ENCODE data around the gene EDN3.

The EDN3 gene

DNA sequence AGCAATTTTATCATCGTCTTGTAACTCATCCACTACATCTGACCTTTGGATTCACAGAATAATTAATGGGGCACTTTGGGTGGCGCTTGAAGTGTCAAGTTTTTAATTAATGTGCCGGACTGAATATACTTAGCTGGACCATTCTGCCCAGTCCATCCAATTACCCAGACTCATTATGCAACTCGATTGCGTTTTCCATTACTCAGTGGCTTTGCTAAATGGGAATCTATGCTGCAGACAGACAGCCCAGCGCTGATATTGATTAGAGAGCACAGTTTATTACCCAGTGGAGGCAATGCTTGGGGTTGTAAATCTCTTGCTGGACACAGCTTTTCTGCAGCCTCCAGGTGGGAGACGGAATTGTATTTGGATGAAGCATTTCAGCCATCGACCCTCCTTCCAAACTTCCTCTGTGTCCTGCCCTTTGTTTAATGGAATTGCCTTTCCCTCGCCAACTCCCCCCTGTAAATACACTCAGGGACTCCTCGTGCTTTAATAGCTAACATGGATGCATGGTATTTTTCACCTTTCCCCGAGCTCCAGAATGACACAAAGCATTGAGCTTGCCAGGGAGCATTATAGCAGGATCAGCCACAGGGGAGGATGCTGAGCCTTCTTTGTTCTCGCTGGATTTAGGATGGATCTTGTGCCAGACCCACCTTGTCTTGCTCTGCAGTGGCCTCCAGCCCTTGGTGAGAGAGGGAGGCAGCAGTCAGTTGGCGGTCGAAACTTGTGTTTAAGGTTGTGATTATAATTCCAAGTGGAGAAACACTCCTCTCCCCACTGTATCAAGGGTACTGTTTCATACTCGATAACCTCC, 59.7 kb downstream of the EDN3 start:
- no peak overlapping the region for H3K27ac ChIP-seq
- TF ChIP-seq, protein P1, sequence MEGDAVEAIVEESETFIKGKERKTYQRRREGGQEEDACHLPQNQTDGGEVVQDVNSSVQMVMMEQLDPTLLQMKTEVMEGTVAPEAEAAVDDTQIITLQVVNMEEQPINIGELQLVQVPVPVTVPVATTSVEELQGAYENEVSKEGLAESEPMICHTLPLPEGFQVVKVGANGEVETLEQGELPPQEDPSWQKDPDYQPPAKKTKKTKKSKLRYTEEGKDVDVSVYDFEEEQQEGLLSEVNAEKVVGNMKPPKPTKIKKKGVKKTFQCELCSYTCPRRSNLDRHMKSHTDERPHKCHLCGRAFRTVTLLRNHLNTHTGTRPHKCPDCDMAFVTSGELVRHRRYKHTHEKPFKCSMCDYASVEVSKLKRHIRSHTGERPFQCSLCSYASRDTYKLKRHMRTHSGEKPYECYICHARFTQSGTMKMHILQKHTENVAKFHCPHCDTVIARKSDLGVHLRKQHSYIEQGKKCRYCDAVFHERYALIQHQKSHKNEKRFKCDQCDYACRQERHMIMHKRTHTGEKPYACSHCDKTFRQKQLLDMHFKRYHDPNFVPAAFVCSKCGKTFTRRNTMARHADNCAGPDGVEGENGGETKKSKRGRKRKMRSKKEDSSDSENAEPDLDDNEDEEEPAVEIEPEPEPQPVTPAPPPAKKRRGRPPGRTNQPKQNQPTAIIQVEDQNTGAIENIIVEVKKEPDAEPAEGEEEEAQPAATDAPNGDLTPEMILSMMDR (conservative IDR thresholded peaks at IDR 0.05), result no peak

DNA sequence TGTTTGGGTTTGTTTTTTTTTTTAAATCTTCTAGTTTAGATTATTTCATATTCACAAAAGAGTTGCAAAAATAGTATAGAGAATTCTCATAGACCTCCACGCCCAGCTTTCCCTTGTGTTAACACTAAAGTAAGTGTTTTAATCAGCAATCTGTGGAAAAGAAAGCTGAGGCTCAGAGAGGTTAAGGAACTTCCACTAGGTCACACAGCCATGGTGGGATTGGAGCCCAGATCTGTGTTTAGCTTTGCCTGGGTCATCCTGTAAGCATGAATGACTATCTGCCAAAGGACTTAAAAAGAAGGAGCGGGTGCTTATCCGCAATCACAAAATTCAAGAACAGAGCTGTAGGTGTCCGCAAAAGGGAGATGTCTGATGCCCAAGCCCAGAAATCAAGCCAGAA, 60.5 kb downstream of the EDN3 start:
- TF ChIP-seq, protein P1 (conservative IDR thresholded peaks at IDR 0.05), result no peak
- no peak overlapping the region for H3K27ac ChIP-seq

- TF ChIP-seq, protein P1 (conservative IDR thresholded peaks at IDR 0.05), result no peak
- H3K27ac ChIP-seq, result no peak overlapping the region
These were observed 61.0 kb downstream of the EDN3 start for GRCh38 chr20:59361411-59361810.

- no peak overlapping the region for H3K27ac ChIP-seq
- TF ChIP-seq, protein P1 (conservative IDR thresholded peaks at IDR 0.05), result no peak
These were observed 62.7 kb downstream of the EDN3 start for GRCh38 chr20:59363101-59363500.

DNA sequence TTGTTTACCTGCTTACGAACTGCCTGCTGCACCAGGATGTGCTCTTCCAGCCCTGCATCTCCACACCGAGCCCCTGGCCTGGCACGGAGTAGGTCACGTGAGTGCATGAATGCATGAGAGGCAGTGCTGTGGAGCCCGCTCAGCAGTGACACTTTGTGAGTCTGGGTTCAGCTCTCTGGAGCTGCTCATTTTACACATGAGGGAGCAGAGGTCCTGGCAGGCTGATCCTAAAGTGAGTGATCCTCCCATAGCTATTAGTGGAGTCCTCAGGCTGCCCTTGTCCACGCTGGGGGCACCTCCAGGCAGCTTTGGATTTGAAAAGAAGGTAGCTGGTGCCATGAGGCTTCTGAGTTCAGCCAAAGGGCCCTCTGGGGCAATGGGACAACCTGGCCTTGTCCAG, 64.2 kb downstream of the EDN3 start:
- TF ChIP-seq, protein P1 (conservative IDR thresholded peaks at IDR 0.05), result no peak
- no peak overlapping the region for H3K27ac ChIP-seq

DNA sequence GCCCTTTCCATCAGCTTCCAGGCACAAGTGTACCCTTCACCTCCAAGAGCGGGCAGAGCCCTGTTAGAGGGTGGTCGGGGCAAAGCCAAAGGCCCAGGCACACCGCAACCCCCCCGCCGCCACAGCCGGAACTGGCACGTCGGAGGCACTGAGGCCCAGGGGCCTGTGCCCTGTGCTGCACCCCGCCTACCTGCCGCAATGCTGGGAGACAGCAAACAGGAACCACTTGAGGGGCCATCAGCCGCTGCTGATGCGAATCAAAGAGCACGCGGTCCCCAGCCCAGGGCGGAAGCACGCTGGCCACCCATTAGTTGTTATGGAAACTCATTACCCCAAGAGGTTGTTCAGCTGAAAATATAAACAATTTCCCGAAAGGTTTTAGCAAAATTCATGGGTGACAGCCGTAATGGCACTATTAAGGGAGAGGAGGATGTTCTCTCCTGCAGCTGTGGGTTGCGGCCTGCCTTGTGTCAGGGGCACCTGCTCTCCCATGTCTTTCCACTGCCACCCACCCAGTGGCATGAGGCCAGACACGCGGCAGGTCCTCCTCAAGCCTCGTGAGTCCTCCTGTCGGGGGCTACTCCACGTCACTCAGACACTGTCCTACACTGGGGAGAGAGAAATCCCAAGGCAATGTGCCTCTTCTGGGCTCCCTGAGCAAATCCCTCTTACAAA, 65.3 kb downstream of the EDN3 start:
- no peak overlapping the region for H3K27ac ChIP-seq
- TF ChIP-seq, protein P1 (conservative IDR thresholded peaks at IDR 0.05), result no peak

GRCh38 chr20:59371431-59371830, 71.0 kb downstream of the EDN3 start:
- TF ChIP-seq, protein P1 (conservative IDR thresholded peaks at IDR 0.05), result no peak
- H3K27ac ChIP-seq, result no peak overlapping the region
